Measurements from ENCODE around the gene CCL25. TPM values are rescaled to one million over a fixed set of nuclear protein-coding genes. Genes with fewer than 3 reads are reported as not detected.

Gene CCL25
- total and polyA plus RNA-seq, 2 experiments from 2014 or later, result 0.52 to 0.73 TPM

GRCh38 chr19:8094336-8094735 is 41.8 kb downstream of the CCL25 start:
- no peak overlapping the region for H3K27ac ChIP-seq (ENCODE audit: low read depth)
- TF ChIP-seq ZNF462 (CRISPR knock-in tag; IDR thresholded peaks at IDR 0.05), result no peak
- TF ChIP-seq, protein P1, sequence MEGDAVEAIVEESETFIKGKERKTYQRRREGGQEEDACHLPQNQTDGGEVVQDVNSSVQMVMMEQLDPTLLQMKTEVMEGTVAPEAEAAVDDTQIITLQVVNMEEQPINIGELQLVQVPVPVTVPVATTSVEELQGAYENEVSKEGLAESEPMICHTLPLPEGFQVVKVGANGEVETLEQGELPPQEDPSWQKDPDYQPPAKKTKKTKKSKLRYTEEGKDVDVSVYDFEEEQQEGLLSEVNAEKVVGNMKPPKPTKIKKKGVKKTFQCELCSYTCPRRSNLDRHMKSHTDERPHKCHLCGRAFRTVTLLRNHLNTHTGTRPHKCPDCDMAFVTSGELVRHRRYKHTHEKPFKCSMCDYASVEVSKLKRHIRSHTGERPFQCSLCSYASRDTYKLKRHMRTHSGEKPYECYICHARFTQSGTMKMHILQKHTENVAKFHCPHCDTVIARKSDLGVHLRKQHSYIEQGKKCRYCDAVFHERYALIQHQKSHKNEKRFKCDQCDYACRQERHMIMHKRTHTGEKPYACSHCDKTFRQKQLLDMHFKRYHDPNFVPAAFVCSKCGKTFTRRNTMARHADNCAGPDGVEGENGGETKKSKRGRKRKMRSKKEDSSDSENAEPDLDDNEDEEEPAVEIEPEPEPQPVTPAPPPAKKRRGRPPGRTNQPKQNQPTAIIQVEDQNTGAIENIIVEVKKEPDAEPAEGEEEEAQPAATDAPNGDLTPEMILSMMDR (conservative IDR thresholded peaks at IDR 0.05; ENCODE audit: low read depth in 2 of 2), result no peak
- TF ChIP-seq EZH2phosphoT487 (IDR thresholded peaks at IDR 0.05; ENCODE audit: unreplicated experiment), result no peak
- no peak for TF ChIP-seq NANOG (IDR thresholded peaks at IDR 0.05; ENCODE audit: borderline replicate concordance)
- H3K79me2 ChIP-seq (replicated peaks; ENCODE audit: insufficient read depth), result no peaks in the 10 kb centered on the region
- H3K4me1 Mint-ChIP-seq, result no peaks in the 10 kb centered on the region
- no peaks in the 10 kb centered on the region for H4K20me1 ChIP-seq (replicated peaks; ENCODE audit: insufficient read depth)
- H3K9me2 ChIP-seq (ENCODE audit: insufficient read depth), result no peaks in the 10 kb centered on the region
- H3K4me3 Mint-ChIP-seq, result no peak overlapping the region
- no peak overlapping the region for H3K27ac Mint-ChIP-seq
- peaks cover 27% of the 10 kb centered on the region for H3K9me3 Mint-ChIP-seq
- no peak overlapping the region for H3K4me3 ChIP-seq
- no peak overlapping the region for H2AFZ ChIP-seq
- H3K27me3 ChIP-seq (ENCODE audit: insufficient read depth), result no peaks in the 10 kb centered on the region
- H3F3A ChIP-seq (replicated peaks; ENCODE audit: low read depth), result no peaks in the 10 kb centered on the region
- H3K4me2 ChIP-seq, result no peak overlapping the region
- ATAC-seq (no peak), DNase-seq (ENCODE audit: low spot score) (no peak)
- H3K4me1 ChIP-seq (ENCODE audit: insufficient read depth), result no peaks in the 10 kb centered on the region
- H3K36me3 ChIP-seq (ENCODE audit: insufficient read depth), result peaks cover 17% of the 10 kb centered on the region
- H3K27me3 Mint-ChIP-seq (ENCODE audit: insufficient read depth, low read depth, poor library complexity), result peaks cover 2% of the 10 kb centered on the region
- H3K36me3 Mint-ChIP-seq (ENCODE audit: low read depth), result peaks cover 61% of the 10 kb centered on the region
